Measurements from ENCODE around the gene KCNN1.
"Not testable (repeated sequence)": the region's sequence is repeated elsewhere in the genome, so short reads cannot be mapped to it uniquely, and the experiment has no call there.

Gene KCNN1

GRCh38 chr19:17966550-17967256 is at the start of gene KCNN1:
KCNN1 (plus strand) TSS chr19:17967107; CDS start chr19:17973889, 6,782 bp downstream.
- DNase-seq (ENCODE audit: low spot score), result no peak

GRCh38 chr19:17918151-17918550 is 48.8 kb upstream of the KCNN1 start:
- DNase-seq (ENCODE audit: low spot score), result not testable (repeated sequence)

GRCh38 chr19:17919122-17919521 is 47.8 kb upstream of the KCNN1 start:
- not testable (repeated sequence) for DNase-seq (ENCODE audit: low spot score)

DNA sequence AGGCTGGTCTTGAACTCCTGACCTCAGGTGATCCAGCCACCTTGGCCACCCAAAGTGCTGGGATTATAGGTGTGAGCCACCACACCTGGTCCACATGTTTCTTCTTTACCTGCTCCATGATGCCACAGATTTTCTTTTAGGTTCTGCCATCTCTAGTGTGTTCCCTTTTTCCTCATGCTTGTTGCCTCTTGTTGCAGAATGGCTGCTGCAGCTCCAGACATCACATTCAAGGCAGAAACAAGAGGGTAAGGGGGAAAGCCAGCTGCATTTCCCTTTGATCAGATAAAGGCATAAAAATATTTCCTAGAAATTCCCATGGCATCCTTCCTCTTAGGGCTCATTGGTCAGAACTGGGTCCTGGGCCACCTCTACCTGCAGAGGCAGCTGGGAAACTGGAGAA is 46.4 kb upstream of the KCNN1 start:
- no peak for DNase-seq (ENCODE audit: low spot score)

GRCh38 chr19:17922138-17922537 is 44.8 kb upstream of the KCNN1 start:
- DNase-seq (ENCODE audit: low spot score), result no peak

DNA sequence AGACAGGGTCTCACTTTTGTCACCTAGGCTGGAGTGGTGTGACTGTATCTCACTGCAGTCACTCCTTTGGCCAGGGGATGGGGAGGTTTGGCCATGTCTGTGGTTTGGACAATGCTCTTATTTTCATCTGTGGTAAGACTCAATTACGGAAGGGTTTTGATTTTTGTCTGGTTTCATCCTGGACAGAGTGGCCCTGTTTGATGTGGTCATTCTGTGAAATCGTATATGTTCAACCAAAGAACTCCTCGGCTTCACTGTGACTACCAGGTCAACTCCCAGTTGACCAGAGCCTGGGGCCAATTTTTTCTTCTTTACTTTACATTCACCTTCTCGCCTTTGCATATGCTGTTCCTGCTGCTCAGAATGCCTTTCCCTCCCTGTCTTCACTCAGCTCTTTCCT is 40.9 kb upstream of the KCNN1 start:
- no peak for DNase-seq (ENCODE audit: low spot score)

DNA sequence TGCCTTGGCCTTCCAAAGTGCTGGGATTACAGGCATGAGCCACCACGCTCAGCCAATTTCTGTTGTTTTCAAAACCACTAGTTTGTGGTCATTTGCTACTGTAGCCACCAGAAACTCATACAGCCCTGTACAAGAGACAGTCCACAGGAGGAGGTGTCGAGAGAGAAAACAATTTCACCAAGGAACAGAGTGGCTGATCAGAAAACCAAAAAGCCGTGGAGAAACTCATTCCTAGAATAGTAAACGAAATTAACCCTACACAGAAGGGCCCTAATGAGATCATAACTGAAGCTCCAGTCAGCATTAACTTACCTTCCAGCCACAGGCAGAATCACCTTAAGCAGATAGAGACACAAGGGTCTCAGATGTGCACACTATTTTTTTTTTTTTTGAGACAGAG is 37.9 kb upstream of the KCNN1 start:
- no peak for DNase-seq (ENCODE audit: low spot score)

- DNase-seq (ENCODE audit: low spot score), result peak; percentile 29
These were observed 35.2 kb upstream of the KCNN1 start for GRCh38 chr19:17931532-17932191.

DNA sequence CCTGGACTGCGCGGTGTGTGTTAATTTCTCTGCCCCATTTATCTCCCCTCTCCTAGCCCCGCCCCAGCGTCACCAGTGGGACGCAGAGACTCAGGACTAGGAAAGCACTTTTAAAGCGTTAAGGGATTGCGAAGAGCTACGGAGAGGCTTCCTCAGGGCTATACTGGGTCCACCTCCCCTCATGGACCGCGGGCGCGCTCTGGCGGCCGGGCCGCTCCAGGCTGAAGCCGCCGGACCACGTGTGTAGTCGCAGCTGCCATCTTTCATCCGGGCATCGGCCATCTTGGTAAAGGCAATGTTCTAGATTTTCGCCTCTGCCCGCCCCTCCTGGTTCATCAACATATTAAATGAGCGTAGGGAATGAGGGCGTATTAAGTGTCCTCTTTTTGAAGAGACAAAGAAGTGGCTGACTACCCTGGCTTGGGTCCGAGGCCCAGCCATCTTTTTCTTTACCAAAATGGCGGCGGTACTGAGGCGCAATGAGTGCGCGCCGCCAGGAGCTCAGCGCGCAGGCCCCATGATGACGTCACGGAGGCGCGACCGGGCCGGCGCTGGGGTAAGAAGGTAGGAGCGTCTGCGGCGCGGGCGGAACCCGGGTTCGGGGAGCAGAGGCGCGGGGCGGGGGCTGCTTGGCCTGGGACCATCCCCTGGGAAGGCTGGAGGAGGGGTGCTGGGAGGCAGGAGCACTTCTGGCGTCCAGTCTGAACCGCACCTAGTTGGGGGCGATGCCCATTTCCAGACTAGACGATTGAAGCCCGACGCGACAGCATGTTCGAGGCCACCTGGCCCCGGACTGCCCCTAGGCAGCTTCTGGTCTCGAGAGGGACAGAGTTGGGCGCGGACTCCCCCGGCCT is 34.2 kb upstream of the KCNN1 start, which contains the start of gene CCDC124:
TSS of gene CCDC124 (plus strand) at position 531 of the 854 bp plus-strand sequence. CDS start 3,406 bp downstream, outside the sequence.
- DNase-seq (ENCODE audit: low spot score), result peak; percentile 92

- DNase-seq (ENCODE audit: low spot score), result no peak
These were observed 33.3 kb upstream of the KCNN1 start for GRCh38 chr19:17933414-17934129.

DNA sequence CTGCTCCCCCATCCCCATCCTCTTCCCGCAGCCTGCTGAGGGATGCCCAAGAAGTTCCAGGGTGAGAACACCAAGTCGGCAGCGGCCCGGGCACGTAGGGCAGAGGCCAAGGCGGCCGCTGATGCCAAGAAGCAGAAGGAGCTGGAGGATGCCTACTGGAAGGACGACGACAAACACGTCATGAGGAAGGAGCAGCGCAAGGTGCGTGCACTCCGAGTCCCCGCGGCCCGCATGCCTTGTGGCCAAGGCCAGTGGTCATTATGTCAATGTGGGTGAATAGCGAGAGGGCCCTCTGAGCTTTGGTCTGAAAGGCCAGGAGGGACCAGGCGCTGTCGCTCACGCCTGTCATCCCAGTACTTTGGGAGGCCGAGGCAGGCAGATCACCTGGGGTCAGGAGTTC is 30.5 kb upstream of the KCNN1 start:
- no peak for DNase-seq (ENCODE audit: low spot score)

- DNase-seq (ENCODE audit: low spot score), result no peak
These were observed 29.5 kb upstream of the KCNN1 start for GRCh38 chr19:17937371-17937900.

- peak; percentile 73 for DNase-seq (ENCODE audit: low spot score)
These were observed 28.6 kb upstream of the KCNN1 start for GRCh38 chr19:17938092-17938845.

- no peak for DNase-seq (ENCODE audit: low spot score)
These were observed 24.7 kb upstream of the KCNN1 start for GRCh38 chr19:17942181-17942580.

GRCh38 chr19:17942582-17943273 is 24.2 kb upstream of the KCNN1 start:
- no peak for DNase-seq (ENCODE audit: low spot score)

DNA sequence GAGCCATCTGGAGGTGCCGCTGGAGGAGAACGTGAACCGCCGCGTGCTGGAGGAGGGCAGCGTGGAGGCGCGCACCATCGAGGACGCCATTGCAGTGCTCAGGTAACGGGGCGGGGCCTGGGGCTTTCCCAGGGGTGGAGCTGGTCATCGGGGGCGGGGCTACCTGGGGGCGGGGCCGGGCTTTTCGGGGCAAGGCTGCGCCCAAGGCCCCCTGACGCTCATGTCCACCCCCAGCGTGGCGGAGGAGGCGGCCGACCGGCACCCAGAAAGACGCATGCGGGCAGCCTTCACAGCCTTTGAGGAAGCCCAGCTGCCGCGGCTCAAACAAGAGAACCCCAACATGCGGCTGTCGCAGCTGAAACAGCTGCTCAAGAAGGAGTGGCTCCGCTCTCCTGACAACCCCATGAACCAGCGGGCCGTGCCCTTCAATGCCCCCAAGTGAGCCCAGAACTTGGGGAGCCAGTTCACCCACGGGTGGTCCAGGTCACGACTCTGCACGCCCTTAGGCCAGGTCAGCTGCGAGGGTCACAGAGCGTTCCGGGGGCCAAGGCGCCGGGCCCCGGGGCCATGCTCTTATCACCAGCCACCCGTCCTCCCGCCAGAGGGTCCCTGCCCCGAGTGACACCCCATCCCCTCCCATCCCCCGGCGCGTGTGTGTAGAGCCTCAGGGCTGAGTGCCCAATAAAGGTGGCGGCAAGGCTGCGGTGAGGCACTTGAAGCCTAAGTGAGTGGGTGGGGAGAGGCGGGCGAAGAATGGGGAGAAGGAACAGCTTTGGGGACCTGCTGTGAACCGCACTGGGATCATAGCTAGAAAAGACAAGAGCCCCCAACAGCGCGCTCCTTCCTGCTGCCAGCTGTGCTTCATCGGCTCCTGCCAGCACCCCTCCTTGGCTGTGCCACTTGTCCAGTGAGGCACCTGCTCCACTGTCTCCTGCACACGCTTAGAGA is 23.4 kb upstream of the KCNN1 start:
- DNase-seq (ENCODE audit: low spot score), result no peak

DNA sequence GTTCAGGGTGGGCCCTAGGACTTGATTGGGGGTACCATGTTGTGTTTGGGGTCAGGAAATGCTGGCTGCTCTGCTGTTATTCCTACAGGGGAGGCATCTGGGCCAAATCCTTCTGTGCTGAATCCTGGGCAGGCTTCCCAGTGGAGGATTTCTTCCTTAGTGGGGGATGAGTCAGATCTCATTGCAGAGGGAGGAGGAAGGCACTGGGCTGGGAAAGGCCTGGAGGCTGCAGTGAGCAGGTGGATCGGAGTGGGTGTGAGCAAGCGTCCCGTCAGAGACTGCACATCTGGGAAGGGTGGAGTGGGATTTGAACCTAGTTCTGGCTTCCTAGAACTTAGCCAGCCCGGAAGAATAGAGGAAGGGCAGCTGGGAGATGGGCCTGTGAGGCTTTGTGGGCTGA is 22.6 kb upstream of the KCNN1 start:
- DNase-seq (ENCODE audit: low spot score), result no peak

DNA sequence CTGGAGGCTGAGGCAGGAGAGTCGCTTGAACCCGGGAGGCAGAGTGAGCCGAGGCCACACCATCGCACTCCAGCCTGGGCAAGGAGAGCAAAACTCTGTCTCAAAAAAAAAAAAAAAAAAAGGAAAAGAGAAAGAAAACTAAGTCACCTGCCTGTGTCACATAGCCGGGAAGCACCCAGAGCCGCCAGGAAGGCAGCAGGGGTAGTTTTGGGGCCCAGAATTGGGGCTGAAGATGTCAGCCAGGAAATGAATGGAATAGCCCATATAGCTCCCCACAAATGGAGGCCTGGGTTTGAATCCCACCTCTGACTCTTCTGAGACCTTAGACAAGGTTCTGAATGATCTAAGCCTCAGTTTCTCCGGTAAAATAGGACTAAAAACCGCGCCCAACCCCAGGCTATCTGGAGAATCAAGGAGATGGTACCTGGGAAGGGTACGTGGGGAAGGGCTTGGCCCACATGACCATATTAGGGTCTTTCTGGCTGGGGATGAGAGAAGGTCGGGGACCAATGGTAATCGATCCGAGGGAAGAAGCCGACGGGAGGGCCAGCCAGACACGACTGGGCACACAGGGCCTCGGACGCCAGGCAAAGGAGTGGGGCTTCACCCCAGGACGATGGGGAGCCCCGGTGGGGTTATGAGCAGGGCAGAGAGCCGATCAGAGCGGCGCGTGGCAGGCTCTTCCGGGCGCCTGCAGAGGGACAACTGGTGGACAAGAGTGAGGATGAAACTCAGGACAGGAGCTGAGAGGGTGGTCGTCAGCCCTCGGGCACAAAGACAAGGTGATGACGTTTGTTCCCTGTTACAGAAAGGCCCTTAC is 19.7 kb upstream of the KCNN1 start:
- DNase-seq (ENCODE audit: low spot score), result peak; percentile 21
